HepG2 (cell line): ENCODE results near the gene ANO4. TPM values are rescaled to one million over a fixed set of nuclear protein-coding genes. Genes with fewer than 3 reads are reported as not detected.

Experiments
- ATAC-seq: fragments of 200-7000 bp; cut with Tn5 transposase; 3 replicates; pipeline ENCODE4 v1.9.1; 2020; ENCODE audit warnings: mild to moderate bottlenecking, moderate library complexity
- BruUV-seq: library from RNA; stranded (reverse); fragments of 400-500 nt; replicated peaks from 2 replicates; lab custom pipeline; 2021; lab: Mats Ljungman, UMichigan
- CTCF ChIA-PET: fragments of 300-600 bp; formaldehyde crosslinking; extraction: SDS; loops from one replicate; lab custom pipeline; 2021; ENCODE audit warnings: low total read pairs, inconsistent platforms, low intra/inter-chr PET ratio; lab: Yijun Ruan, JAX
- POLR2A ChIA-PET: fragments of 350-600 bp; sonication (Branson Sonifier 250); formaldehyde crosslinking; loops from one replicate; lab custom pipeline; 2020; ENCODE audit warnings: antibody characterized with exemption, inconsistent platforms; lab: Yijun Ruan, JAX
- DNase-seq: peaks from one replicate; pipeline ENCODE4 v3.0.0-alpha.2; 2015; ENCODE audit warnings: low spot score
- FAIRE-seq: peaks from 3 replicates; lab custom pipeline; 2011; peaks lifted over from hg19 to GRCh38; lab: Jason Lieb, UNC
- H2AFZ ChIP-seq: one replicate; pipeline ENCODE4 v1.6.1; 2011; ENCODE audit warnings: low read length, inconsistent platforms
- H3K27ac ChIP-seq: fragments of 300-600 bp; 3 replicates; pipeline ENCODE4 v1.8.0; 2011; ENCODE audit warnings: mixed run types, mild to moderate bottlenecking, mixed read lengths, low read length, inconsistent platforms; ENCODE audit not compliant: insufficient read depth; ENCODE audit errors: extremely low read length
- H3K27me3 ChIP-seq, 2 experiments: fragments of 200-600 bp in 1 of 2; 2 replicates in 1 of 2; 3 replicates in 1 of 2; pipeline versions ENCODE4 v1.6.0 to v1.8.0; 2011; ENCODE audit warnings: low read length in 2 of 2, mild to moderate bottlenecking in 2 of 2, moderate library complexity in 2 of 2, inconsistent platforms in 1 of 2; ENCODE audit not compliant: insufficient read depth in 2 of 2, control insufficient read depth in 1 of 2
- H3K36me3 ChIP-seq, 2 experiments: fragments of 200-600 bp in 1 of 2; replicated peaks in 1 of 2; 2 replicates in 1 of 2; 3 replicates in 1 of 2; pipeline versions ENCODE4 v1.5.1 to v1.8.0; 2011; ENCODE audit warnings: low read length in 2 of 2, inconsistent platforms in 1 of 2; ENCODE audit not compliant: insufficient read depth in 2 of 2, control insufficient read depth in 1 of 2
- H3K4me1 ChIP-seq: 2 replicates; pipeline ENCODE4 v1.5.1; 2012; ENCODE audit warnings: low read length, inconsistent platforms; ENCODE audit not compliant: insufficient read depth
- H3K4me2 ChIP-seq: 2 replicates; pipeline ENCODE4 v1.6.0; 2011; ENCODE audit warnings: low read depth, low read length, inconsistent platforms
- H3K4me3 ChIP-seq, 3 experiments: fragments of 200-600 bp in 1 of 3; sonication (generic), shearing (Covaris generic) in 1 of 3; replicated peaks in 1 of 3; 2 replicates each; pipeline ENCODE4 v1.5.1; 2011 to 2016; ENCODE audit warnings: low read length in 3 of 3, inconsistent platforms in 2 of 3, low read depth in 2 of 3, mild to moderate bottlenecking in 2 of 3, control low read depth in 1 of 3, mixed read lengths in 1 of 3; ENCODE audit not compliant: insufficient read depth in 1 of 3
- H3K79me2 ChIP-seq: one replicate; pipeline ENCODE4 v1.6.1; 2011; ENCODE audit warnings: low read length, inconsistent platforms; ENCODE audit not compliant: insufficient read depth
- H3K9ac ChIP-seq: 2 replicates; pipeline ENCODE4 v1.6.0; 2011; ENCODE audit warnings: mild to moderate bottlenecking, low read depth, low read length, inconsistent platforms; ENCODE audit not compliant: insufficient read depth
- H3K9me3 ChIP-seq: 2 replicates; pipeline ENCODE4 v1.5.1; 2012; ENCODE audit warnings: mild to moderate bottlenecking, low read length
- H4K20me1 ChIP-seq: 2 replicates; pipeline ENCODE4 v1.6.0; 2011; ENCODE audit warnings: inconsistent platforms, mild to moderate bottlenecking, low read length, moderate library complexity; ENCODE audit not compliant: insufficient read depth
- BRD4 ChIP-seq: sonication (generic); formaldehyde crosslinking; IDR thresholded peaks from 2 replicates; pipeline ENCODE4 v1.4.0; 2020; ENCODE audit warnings: missing genetic modification reagents
- FLYWCH1 ChIP-seq: sonication (generic); formaldehyde crosslinking; IDR thresholded peaks from 2 replicates; pipeline ENCODE4 v1.8.1; 2023; ENCODE audit warnings: mild to moderate bottlenecking, missing genetic modification reagents
- KLF6 ChIP-seq: IDR thresholded peaks from 2 replicates; pipeline ENCODE4 v1.8.0; 2016; ENCODE audit warnings: missing biosample characterization, missing genetic modification reagents
- LCORL ChIP-seq, 2 experiments: fragments of 450-650 bp in 1 of 2; sonication (generic) in 1 of 2; formaldehyde crosslinking in 1 of 2; IDR thresholded peaks; 2 replicates each; pipeline versions ENCODE4 v1.5.0 to v1.6.1; 2017 to 2020; ENCODE audit warnings: antibody characterized with exemption in 1 of 2, missing genetic modification reagents in 1 of 2
- MYC ChIP-seq: sonication (generic); formaldehyde crosslinking; IDR thresholded peaks from 2 replicates; pipeline ENCODE4 v1.9.0; 2021; ENCODE audit warnings: missing genetic modification reagents, borderline replicate concordance
- POLR2AphosphoS5 ChIP-seq: IDR thresholded peaks from 2 replicates; pipeline ENCODE4 v1.6.1; 2012; ENCODE audit warnings: low read depth, low read length
- SAP130 ChIP-seq: IDR thresholded peaks from 2 replicates; pipeline ENCODE4 v1.6.1; 2016; ENCODE audit warnings: low read depth
- SETDB1 ChIP-seq: sonication (generic); formaldehyde crosslinking; IDR thresholded peaks from 2 replicates; pipeline ENCODE4 v1.5.1; 2020; ENCODE audit warnings: missing genetic modification reagents, mild to moderate bottlenecking, borderline replicate concordance
- ZNF33A ChIP-seq: sonication (generic); formaldehyde crosslinking; IDR thresholded peaks from 2 replicates; pipeline ENCODE4 v1.5.1; 2020; ENCODE audit warnings: missing genetic modification reagents, mild to moderate bottlenecking, moderate library complexity, borderline replicate concordance
- WGBS: methylation state at CpG from one replicate; pipeline ENCODE4 v1.1.6; 2017; ENCODE audit warnings: low lambda C conversion rate; 5-methylcytosine and 5-hydroxymethylcytosine counted together
- in situ Hi-C: cut with HindIII; loops from 2 replicates; pipeline ENCODE4 v1.10.0; 2017; ENCODE audit warnings: low pct_unique_long_range_greater_than_20kb; ENCODE audit not compliant: extremely low pct_ligation_motif_present
- intact Hi-C: fragments of 100-400 bp; cut with micrococcal nuclease; formaldehyde crosslinking; loops from one replicate; pipeline ENCODE4 v1.10.0; 2022; ENCODE audit not compliant: unreplicated experiment
- polyA plus RNA-seq, 8 experiments: library from polyadenylated mRNA; depleted of rRNA in 3 of 8; stranded (reverse) in 7 of 8; unstranded in 1 of 8; fragments of >200 nt; fragmentation: Illumina TruSeq in 4 of 8; extraction: Trizol in 4 of 8; gene quantifications; 2 replicates each; pipeline versions ENCODE4 v1.2.1 to v1.2.3, GENCODE V29; 2011 to 2016; ENCODE audit warnings: low read depth in 4 of 8, missing spikeins in 1 of 8, mixed read lengths in 1 of 8; ENCODE audit not compliant: insufficient read depth in 1 of 8
- total RNA-seq, 5 experiments: library from RNA; depleted of rRNA; stranded (reverse); fragments of >200 nt; fragmentation: Illumina TruSeq; extraction: Trizol; gene quantifications; 2 replicates each; pipeline ENCODE4 v1.2.3, GENCODE V29; 2016; ENCODE audit warnings: low read depth in 1 of 5
- TF ChIP-seq, protein P1 (sequence below): sonication (generic); formaldehyde crosslinking; IDR thresholded peaks from 2 replicates; pipeline ENCODE4 v1.4.0; 2020; ENCODE audit warnings: missing genetic modification reagents
- TF ChIP-seq, protein P2 (sequence below): IDR thresholded peaks from 2 replicates; pipeline ENCODE4 v1.6.1; 2016; ENCODE audit warnings: control low read depth
- TF ChIP-seq, protein P3 (sequence below): sonication (generic); formaldehyde crosslinking; IDR thresholded peaks from 2 replicates; pipeline ENCODE4 v1.5.0; 2020; ENCODE audit warnings: missing genetic modification reagents, mild to moderate bottlenecking, borderline replicate concordance

The ANO4 gene
- total and polyA plus RNA-seq, 2 of the 13 experiments (the other 11 are each of a cell fraction or from before 2014, with no cell fraction given), result not detected

DNA sequence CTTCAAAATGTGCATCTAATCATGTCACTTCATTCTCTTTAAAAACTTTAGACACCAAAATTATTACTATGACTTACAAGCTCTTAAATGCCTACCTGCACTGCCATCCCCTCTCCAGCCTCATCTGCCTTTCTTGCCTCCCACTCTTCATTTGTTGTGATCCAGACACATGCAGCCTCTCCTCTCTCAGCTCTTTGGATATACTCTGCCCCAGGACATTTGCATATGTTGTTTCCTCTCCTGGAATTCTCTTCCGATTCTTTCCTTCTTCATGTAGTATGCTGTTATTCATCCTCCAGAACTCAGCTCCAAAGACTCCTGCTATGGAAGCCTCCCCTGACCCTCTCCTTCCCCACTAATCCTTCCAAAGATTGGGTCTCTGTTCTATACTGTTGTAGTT is 197.6 kb downstream of the ANO4 start:
- Histone ChIP-seq H3K36me3 (no peaks in the 10 kb centered on the region), H3K9ac (no peak overlapping the region), H3K4me1 (no peaks in the 10 kb centered on the region), H3K4me2 (no peak overlapping the region), H3K4me3 (no peak overlapping the region), H3K27ac (no peak overlapping the region), H3K79me2 (no peaks in the 10 kb centered on the region)
- intact Hi-C loops, result loop anchor here (10.0 kb wide), 1 partner anchor 167 kb away; no protein-coding TSS in a partner anchor
- DNase-seq, result no peak
- ATAC-seq, result no peak
- in situ Hi-C loops, result no loop called here
- WGBS, result 0% methylated on average over 1 of the region's 1 CpG
- BruUV-seq, result no TSS peak
- TF ChIP-seq, protein P1, sequence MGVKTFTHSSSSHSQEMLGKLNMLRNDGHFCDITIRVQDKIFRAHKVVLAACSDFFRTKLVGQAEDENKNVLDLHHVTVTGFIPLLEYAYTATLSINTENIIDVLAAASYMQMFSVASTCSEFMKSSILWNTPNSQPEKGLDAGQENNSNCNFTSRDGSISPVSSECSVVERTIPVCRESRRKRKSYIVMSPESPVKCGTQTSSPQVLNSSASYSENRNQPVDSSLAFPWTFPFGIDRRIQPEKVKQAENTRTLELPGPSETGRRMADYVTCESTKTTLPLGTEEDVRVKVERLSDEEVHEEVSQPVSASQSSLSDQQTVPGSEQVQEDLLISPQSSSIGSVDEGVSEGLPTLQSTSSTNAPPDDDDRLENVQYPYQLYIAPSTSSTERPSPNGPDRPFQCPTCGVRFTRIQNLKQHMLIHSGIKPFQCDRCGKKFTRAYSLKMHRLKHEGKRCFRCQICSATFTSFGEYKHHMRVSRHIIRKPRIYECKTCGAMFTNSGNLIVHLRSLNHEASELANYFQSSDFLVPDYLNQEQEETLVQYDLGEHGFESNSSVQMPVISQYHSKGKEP (CRISPR knock-in tag), result no peak
- TF ChIP-seq LCORL (IDR thresholded peaks at IDR 0.05) (no peak), LCORL (CRISPR knock-in tag; IDR thresholded peaks at IDR 0.05) (no peak), SAP130 (no peak), ZNF33A (no peak), BRD4 (CRISPR knock-in tag) (no peak), SETDB1 (CRISPR knock-in tag) (no peak), FLYWCH1 (CRISPR knock-in tag) (no peak), POLR2AphosphoS5 (no peak), MYC (CRISPR knock-in tag) (no peak), KLF6 (CRISPR knock-in tag) (no peak)
- TF ChIP-seq, protein P2, sequence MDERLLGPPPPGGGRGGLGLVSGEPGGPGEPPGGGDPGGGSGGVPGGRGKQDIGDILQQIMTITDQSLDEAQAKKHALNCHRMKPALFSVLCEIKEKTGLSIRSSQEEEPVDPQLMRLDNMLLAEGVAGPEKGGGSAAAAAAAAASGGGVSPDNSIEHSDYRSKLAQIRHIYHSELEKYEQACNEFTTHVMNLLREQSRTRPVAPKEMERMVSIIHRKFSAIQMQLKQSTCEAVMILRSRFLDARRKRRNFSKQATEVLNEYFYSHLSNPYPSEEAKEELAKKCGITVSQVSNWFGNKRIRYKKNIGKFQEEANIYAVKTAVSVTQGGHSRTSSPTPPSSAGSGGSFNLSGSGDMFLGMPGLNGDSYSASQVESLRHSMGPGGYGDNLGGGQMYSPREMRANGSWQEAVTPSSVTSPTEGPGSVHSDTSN (CRISPR knock-in tag), result no peak
- TF ChIP-seq, protein P3, sequence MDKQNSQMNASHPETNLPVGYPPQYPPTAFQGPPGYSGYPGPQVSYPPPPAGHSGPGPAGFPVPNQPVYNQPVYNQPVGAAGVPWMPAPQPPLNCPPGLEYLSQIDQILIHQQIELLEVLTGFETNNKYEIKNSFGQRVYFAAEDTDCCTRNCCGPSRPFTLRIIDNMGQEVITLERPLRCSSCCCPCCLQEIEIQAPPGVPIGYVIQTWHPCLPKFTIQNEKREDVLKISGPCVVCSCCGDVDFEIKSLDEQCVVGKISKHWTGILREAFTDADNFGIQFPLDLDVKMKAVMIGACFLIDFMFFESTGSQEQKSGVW, result no peak
- TF ChIP-seq, all 625 proteins: peak for 0
- FAIRE-seq, result no peak
- no peaks in the 10 kb centered on the region for H4K20me1 ChIP-seq
- no peaks in the 10 kb centered on the region for H3K9me3 ChIP-seq
- no peak overlapping the region for H2AFZ ChIP-seq
- ChIA-PET CTCF (no interaction called here), POLR2A (no interaction called here)
- H3K27me3 ChIP-seq, result no peaks in the 10 kb centered on the region
